Loucy (cell line): ENCODE measurements around the gene ERBB3.

Source experiments
- H2AFZ ChIP-seq: fragments of 200-600 bp; sonication (generic); 2 replicates; pipeline ENCODE4 v1.6.0; 2016; ENCODE audit warnings: antibody characterized with exemption, mild to moderate bottlenecking, low read length, moderate library complexity
- H3F3A ChIP-seq: fragments of 200-600 bp; 2 replicates; pipeline ENCODE4 v1.6.0; 2016; ENCODE audit warnings: antibody characterized with exemption, low read depth, mild to moderate bottlenecking
- H3K27me3 ChIP-seq: fragments of 200-600 bp; sonication (generic); 2 replicates; pipeline ENCODE4 v1.6.1; 2014; ENCODE audit warnings: low read length, mild to moderate bottlenecking; ENCODE audit not compliant: insufficient read depth, poor library complexity, severe bottlenecking
- H3K36me3 ChIP-seq: fragments of 200-600 bp; sonication (generic); 2 replicates; pipeline ENCODE4 v1.6.1; 2016; ENCODE audit warnings: low read length; ENCODE audit not compliant: insufficient read depth
- H3K4me1 ChIP-seq: fragments of 200-600 bp; sonication (generic); 2 replicates; pipeline ENCODE4 v1.5.1; 2014; ENCODE audit warnings: low read length, mild to moderate bottlenecking; ENCODE audit not compliant: insufficient read depth, poor library complexity, severe bottlenecking
- H3K4me2 ChIP-seq: fragments of 200-600 bp; sonication (generic); 2 replicates; pipeline ENCODE4 v1.6.0; 2014; ENCODE audit warnings: antibody characterized with exemption, low read length, low read depth, mild to moderate bottlenecking; ENCODE audit not compliant: poor library complexity, severe bottlenecking
- H3K4me3 ChIP-seq: fragments of 200-600 bp; sonication (generic); 2 replicates; pipeline ENCODE4 v1.5.1; 2014; ENCODE audit warnings: low read length, mild to moderate bottlenecking, mixed read lengths; ENCODE audit not compliant: poor library complexity, severe bottlenecking
- H3K79me2 ChIP-seq: fragments of 200-600 bp; sonication (generic); 2 replicates; pipeline ENCODE4 v1.6.1; 2014; ENCODE audit warnings: low read length; ENCODE audit not compliant: insufficient read depth
- H3K9ac ChIP-seq: fragments of 200-600 bp; sonication (generic); 2 replicates; pipeline ENCODE4 v1.6.0; 2014; ENCODE audit warnings: mild to moderate bottlenecking, low read depth, low read length, moderate library complexity; ENCODE audit not compliant: poor library complexity, severe bottlenecking
- H3K9me2 ChIP-seq: fragments of 200-600 bp; sonication (generic); replicated peaks from 2 replicates; pipeline ENCODE4 v1.6.1; 2016; ENCODE audit warnings: low read depth, low read length, mixed read lengths
- H3K9me3 ChIP-seq: fragments of 200-600 bp; sonication (generic); 2 replicates; pipeline ENCODE4 v1.6.1; 2014; ENCODE audit warnings: mild to moderate bottlenecking, antibody characterized with exemption, low read length, low read depth; ENCODE audit not compliant: insufficient read depth
- H4K20me1 ChIP-seq: fragments of 200-600 bp; sonication (generic); 2 replicates; pipeline ENCODE4 v1.6.0; 2014; ENCODE audit warnings: antibody characterized with exemption, low read length, mild to moderate bottlenecking; ENCODE audit not compliant: insufficient read depth, poor library complexity, severe bottlenecking
- EZH2phosphoT487 ChIP-seq: fragments of 200-600 bp; IDR thresholded peaks from 2 replicates; pipeline ENCODE4 v1.6.1; 2018; ENCODE audit warnings: antibody characterized with exemption, mild to moderate bottlenecking, moderate library complexity, borderline replicate concordance
- TF ChIP-seq, protein P1 (sequence below): fragments of 200-600 bp; sonication (generic); conservative IDR thresholded peaks from 2 replicates; pipeline ENCODE4 v1.5.1; 2014; ENCODE audit warnings: mild to moderate bottlenecking, antibody characterized with exemption, low read length

ERBB3 gene

DNA sequence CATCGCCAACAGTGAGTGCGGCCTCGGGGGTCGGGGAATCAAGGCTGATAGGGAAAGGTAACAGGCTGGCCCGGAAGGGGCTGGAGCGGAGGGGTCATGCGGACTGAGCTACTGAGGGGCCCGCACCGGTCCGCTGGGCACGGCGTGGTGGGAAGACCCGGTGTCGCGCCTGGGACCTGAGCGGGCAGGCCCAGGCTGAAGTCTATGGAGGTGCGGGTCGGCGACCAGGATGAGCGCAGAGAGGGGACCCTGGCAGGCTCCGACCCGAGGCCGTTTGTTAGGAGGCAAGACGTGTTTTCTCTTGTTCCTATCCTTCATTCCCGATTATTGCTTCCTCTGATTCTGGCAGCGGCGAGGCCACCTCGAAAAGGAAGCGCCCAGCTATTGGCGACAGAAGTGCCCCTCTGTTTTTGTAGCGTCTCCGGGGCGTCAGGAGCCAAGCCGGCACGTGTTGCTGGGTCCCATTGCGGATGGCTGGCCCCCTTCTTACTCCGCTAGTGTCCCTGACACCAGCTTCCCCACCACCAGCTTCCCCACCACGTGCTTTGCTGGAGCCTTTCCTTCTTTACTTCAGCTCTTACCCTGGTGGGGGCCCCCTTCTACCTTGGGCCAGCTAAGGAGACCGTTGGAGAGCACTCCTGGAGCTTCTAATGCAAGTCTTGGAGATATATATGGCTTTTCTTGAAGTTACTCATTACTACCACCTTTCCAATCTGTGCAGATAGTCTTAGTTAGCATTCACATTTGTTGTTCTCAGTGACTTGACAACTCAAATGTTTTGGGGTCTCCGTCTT lies 25.0 kb downstream of the ERBB3 start:
- peak overlapping the region; percentile 68 for H2AFZ ChIP-seq
- H3K36me3 ChIP-seq = peaks cover 32% of the 10 kb centered on the region; the same call in 1 of the 2 replicates
- no peaks in the 10 kb centered on the region for H3K9me2 ChIP-seq
- H4K20me1 ChIP-seq = peaks cover 38% of the 10 kb centered on the region
- H3K79me2 ChIP-seq = peaks cover 45% of the 10 kb centered on the region
- H3K9me3 ChIP-seq = no peaks in the 10 kb centered on the region
- H3K27me3 ChIP-seq = peaks cover 5% of the 10 kb centered on the region
- peak overlapping the region; percentile 97 for H3K9ac ChIP-seq
- H3K4me1 ChIP-seq = peaks cover 36% of the 10 kb centered on the region
- no peaks in the 10 kb centered on the region; the same call in 1 of the 2 replicates for H3F3A ChIP-seq
- H3K4me2 ChIP-seq = peak overlapping the region; percentile 99
- peak overlapping the region; percentile 86 for H3K4me3 ChIP-seq
- TF ChIP-seq EZH2phosphoT487 = no peak
- TF ChIP-seq, protein P1, sequence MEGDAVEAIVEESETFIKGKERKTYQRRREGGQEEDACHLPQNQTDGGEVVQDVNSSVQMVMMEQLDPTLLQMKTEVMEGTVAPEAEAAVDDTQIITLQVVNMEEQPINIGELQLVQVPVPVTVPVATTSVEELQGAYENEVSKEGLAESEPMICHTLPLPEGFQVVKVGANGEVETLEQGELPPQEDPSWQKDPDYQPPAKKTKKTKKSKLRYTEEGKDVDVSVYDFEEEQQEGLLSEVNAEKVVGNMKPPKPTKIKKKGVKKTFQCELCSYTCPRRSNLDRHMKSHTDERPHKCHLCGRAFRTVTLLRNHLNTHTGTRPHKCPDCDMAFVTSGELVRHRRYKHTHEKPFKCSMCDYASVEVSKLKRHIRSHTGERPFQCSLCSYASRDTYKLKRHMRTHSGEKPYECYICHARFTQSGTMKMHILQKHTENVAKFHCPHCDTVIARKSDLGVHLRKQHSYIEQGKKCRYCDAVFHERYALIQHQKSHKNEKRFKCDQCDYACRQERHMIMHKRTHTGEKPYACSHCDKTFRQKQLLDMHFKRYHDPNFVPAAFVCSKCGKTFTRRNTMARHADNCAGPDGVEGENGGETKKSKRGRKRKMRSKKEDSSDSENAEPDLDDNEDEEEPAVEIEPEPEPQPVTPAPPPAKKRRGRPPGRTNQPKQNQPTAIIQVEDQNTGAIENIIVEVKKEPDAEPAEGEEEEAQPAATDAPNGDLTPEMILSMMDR = no peak; the same call in 1 of the 2 replicates

DNA sequence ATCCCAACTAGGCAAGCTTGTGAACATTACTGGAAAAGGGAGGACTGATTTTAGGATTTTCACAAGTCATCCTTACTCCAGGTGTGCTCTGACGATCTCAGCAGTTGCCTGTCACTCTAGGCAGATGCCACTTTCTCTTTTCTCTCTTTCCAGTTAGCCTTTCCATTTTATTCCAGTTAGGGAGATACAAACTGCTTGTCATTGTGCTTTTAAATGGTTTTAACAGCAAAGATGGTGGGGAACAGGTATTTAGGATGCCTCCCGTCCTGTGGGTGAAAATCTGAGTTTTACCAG lies 25.6 kb downstream of the ERBB3 start:
- Histone ChIP-seq H3K4me1 (peaks cover 36% of the 10 kb centered on the region), H3F3A (no peaks in the 10 kb centered on the region; the same call in 1 of the 2 replicates), H4K20me1 (peaks cover 38% of the 10 kb centered on the region), H3K4me3 (peak overlapping the region; percentile 86), H3K9me2 (no peaks in the 10 kb centered on the region), H3K79me2 (peaks cover 45% of the 10 kb centered on the region), H3K27me3 (peaks cover 5% of the 10 kb centered on the region), H2AFZ (no peak overlapping the region), H3K9me3 (no peaks in the 10 kb centered on the region), H3K4me2 (peak overlapping the region; percentile 99), H3K9ac (peak overlapping the region; percentile 97), H3K36me3 (peaks cover 37% of the 10 kb centered on the region; the same call in 1 of the 2 replicates)
- TF ChIP-seq EZH2phosphoT487 = no peak
- TF ChIP-seq, protein P1 = no peak

DNA sequence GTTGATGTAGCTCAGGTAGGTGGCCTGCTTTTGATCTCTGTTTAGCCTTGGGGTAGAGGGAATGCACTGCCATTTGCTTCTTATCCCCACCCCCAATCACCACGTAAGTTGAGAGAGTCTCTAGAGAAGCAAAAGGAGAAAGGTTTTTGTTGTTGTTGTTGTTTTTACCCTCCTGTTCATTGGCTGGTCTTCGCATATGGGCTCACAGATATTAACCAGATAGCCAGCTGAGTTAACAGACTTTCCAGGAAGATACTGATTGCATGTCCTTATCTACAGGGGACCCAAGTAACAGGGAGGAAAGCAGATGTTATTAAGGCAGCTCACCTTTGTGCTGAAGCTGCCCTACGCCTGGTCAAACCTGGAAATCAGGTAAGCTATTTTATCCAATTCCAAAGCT lies 27.3 kb downstream of the ERBB3 start:
- Histone ChIP-seq H3F3A (peaks cover 4% of the 10 kb centered on the region), H3K4me2 (peak overlapping the region; percentile 99), H3K79me2 (peaks cover 45% of the 10 kb centered on the region), H3K9me2 (no peaks in the 10 kb centered on the region), H3K4me1 (peaks cover 35% of the 10 kb centered on the region), H3K9me3 (no peaks in the 10 kb centered on the region), H2AFZ (no peak overlapping the region), H3K27me3 (peaks cover 5% of the 10 kb centered on the region), H3K4me3 (peak overlapping the region; percentile 86), H3K9ac (peak overlapping the region; percentile 97), H3K36me3 (peaks cover 52% of the 10 kb centered on the region; the same call in 1 of the 2 replicates), H4K20me1 (peaks cover 38% of the 10 kb centered on the region)
- TF ChIP-seq, protein P1 = no peak
- TF ChIP-seq EZH2phosphoT487 = no peak
